ENCODE data around the gene FBN2.
A peak's percentile ranks its signal among the peaks of the same experiment; 100 is the strongest.

FBN2 gene

GRCh38 chr5:128399111-128399510 lies 138.9 kb downstream of the FBN2 start:
- Mint-ChIP-seq H3K27me3 (no peaks in the 10 kb centered on the region), H3K27ac (no peak overlapping the region), H3K4me3 (no peak overlapping the region), H3K4me1 (no peaks in the 10 kb centered on the region), H3K9me3 (peaks cover 0 to 7% of the 10 kb centered on the region in 2 donors)
- DNase-seq (no peak), ATAC-seq (no peak)

GRCh38 chr5:128397876-128398275 lies 140.2 kb downstream of the FBN2 start:
- Mint-ChIP-seq H3K27ac (no peak overlapping the region), H3K9me3 (peaks cover 0 to 7% of the 10 kb centered on the region in 2 donors), H3K27me3 (no peaks in the 10 kb centered on the region), H3K4me1 (no peaks in the 10 kb centered on the region), H3K4me3 (no peak overlapping the region)
- ATAC-seq (no peak), DNase-seq (no peak)

GRCh38 chr5:128395073-128395472 lies 143.0 kb downstream of the FBN2 start:
- Mint-ChIP-seq H3K4me1 (no peaks in the 10 kb centered on the region), H3K27ac (no peak overlapping the region), H3K9me3 (no peaks in the 10 kb centered on the region), H3K4me3 (no peak overlapping the region), H3K27me3 (no peaks in the 10 kb centered on the region)
- DNase-seq (no peak), ATAC-seq (no peak)

GRCh38 chr5:128384068-128384467 lies 154.0 kb downstream of the FBN2 start:
- Mint-ChIP-seq H3K27me3 (no peaks in the 10 kb centered on the region), H3K9me3 (peaks cover 0 to 12% of the 10 kb centered on the region in 2 donors), H3K4me3 (no peak overlapping the region), H3K4me1 (no peaks in the 10 kb centered on the region), H3K27ac (no peak overlapping the region)
- DNase-seq (no peak), ATAC-seq (no peak)

- Mint-ChIP-seq H3K4me1 (no peaks in the 10 kb centered on the region), H3K9me3 (no peaks in the 10 kb centered on the region), H3K27me3 (no peaks in the 10 kb centered on the region), H3K27ac (no peak overlapping the region), H3K4me3 (no peak overlapping the region)
- ATAC-seq (no peak), DNase-seq (no peak)
Measured at GRCh38 chr5:128380337-128380736, 157.7 kb downstream of the FBN2 start.

- H3K9me3 Mint-ChIP-seq = no peaks in the 10 kb centered on the region
- H3K4me3 Mint-ChIP-seq = no peak overlapping the region
- no peak overlapping the region for H3K27ac Mint-ChIP-seq
- DNase-seq = no peak
- ATAC-seq = no peak
- H3K4me1 Mint-ChIP-seq = no peaks in the 10 kb centered on the region
- no peaks in the 10 kb centered on the region for H3K27me3 Mint-ChIP-seq
Measured at GRCh38 chr5:128378632-128379031, 159.4 kb downstream of the FBN2 start.

- no peak for ATAC-seq
- DNase-seq = no peak
Measured at GRCh38 chr5:128378196-128378595, 159.8 kb downstream of the FBN2 start.

GRCh38 chr5:128376577-128376976 lies 161.5 kb downstream of the FBN2 start:
- no peaks in the 10 kb centered on the region for H3K4me1 Mint-ChIP-seq
- ATAC-seq = no peak
- no peak for DNase-seq
- H3K27me3 Mint-ChIP-seq = no peaks in the 10 kb centered on the region
- H3K27ac Mint-ChIP-seq = no peak overlapping the region
- H3K4me3 Mint-ChIP-seq = no peak overlapping the region
- H3K9me3 Mint-ChIP-seq = no peaks in the 10 kb centered on the region

More at GRCh38 chr5:128378196-128378595, 159.8 kb downstream of the FBN2 start:
- Mint-ChIP-seq H3K27ac (no peak overlapping the region), H3K9me3 (no peaks in the 10 kb centered on the region), H3K4me3 (no peak overlapping the region), H3K4me1 (no peaks in the 10 kb centered on the region), H3K27me3 (no peaks in the 10 kb centered on the region)

DNA sequence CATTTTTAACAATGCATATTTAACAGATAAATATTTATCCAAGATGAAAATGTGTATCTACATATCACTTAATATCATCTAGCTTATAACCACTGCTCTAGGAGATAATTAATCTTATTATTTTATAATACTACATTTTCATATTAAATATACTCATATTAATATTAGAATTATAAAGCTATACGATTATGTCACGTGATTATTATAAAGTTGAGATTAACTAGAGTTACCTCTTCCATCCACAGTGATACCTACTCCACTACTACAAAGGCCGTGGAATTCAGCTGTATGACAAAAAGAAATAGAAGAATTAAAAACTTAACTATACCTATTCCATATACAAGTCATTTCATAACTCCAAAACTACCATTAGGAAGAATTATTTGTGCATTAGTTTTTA lies 171.9 kb downstream of the FBN2 start:
- Mint-ChIP-seq H3K9me3 (no peaks in the 10 kb centered on the region), H3K4me1 (no peaks in the 10 kb centered on the region), H3K27me3 (no peaks in the 10 kb centered on the region), H3K4me3 (no peak overlapping the region), H3K27ac (peak overlapping the region in 1 of 2 donors; percentile 54)
- ATAC-seq = no peak
- DNase-seq = no peak

- no peaks in the 10 kb centered on the region for H3K4me1 Mint-ChIP-seq
- H3K27ac Mint-ChIP-seq = no peak overlapping the region
- H3K4me3 Mint-ChIP-seq = no peak overlapping the region
- ATAC-seq (no peak), DNase-seq (no peak)
- H3K9me3 Mint-ChIP-seq = no peaks in the 10 kb centered on the region
- H3K27me3 Mint-ChIP-seq = no peaks in the 10 kb centered on the region
Measured at GRCh38 chr5:128362370-128362769, 175.7 kb downstream of the FBN2 start.

DNA sequence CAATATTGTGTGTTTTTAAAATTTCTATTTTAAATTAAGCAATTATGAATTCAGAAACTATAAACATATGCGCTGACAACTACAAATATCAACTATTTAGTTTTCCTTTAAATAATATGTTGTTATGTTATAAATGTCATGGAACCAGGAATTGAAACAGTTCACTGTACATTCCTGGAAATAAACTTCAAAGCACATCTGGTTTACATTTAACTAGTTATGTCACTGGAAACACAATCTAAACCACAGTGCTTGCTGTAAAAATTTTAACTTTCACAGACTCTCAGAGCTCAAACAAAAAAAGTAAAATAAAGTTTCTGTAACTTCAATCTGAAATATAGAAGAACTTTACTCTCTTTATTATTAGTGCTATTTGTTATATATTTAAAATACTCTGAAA lies 179.2 kb downstream of the FBN2 start:
- no peak for DNase-seq
- no peak overlapping the region for H3K27ac Mint-ChIP-seq
- no peaks in the 10 kb centered on the region for H3K9me3 Mint-ChIP-seq
- H3K27me3 Mint-ChIP-seq = no peaks in the 10 kb centered on the region
- H3K4me1 Mint-ChIP-seq = no peaks in the 10 kb centered on the region
- no peak for ATAC-seq
- H3K4me3 Mint-ChIP-seq = no peak overlapping the region

DNA sequence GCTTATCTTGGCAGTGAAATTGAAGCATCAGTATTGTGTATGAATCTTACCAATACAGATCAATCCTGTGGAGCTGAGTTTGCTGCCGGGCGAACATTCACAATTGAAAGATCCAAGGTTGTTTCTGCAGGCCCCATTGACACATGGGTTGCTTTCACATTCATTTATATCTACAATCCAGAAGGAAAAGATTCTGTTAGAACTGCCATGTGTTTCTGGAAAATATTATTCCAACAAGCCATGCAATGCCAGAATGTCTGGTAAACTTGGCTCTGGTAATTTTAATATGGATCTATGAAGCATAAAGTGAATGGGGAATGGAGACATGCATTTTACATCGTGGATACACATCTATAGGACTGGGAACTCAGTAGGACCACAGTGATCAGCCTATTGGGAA lies 180.8 kb downstream of the FBN2 start:
- ATAC-seq (no peak), DNase-seq (no peak)
- no peaks in the 10 kb centered on the region for H3K27me3 Mint-ChIP-seq
- H3K27ac Mint-ChIP-seq = no peak overlapping the region
- no peaks in the 10 kb centered on the region for H3K9me3 Mint-ChIP-seq
- H3K4me1 Mint-ChIP-seq = no peaks in the 10 kb centered on the region
- no peak overlapping the region for H3K4me3 Mint-ChIP-seq

GRCh38 chr5:128355961-128356360 lies 182.1 kb downstream of the FBN2 start:
- H3K27ac Mint-ChIP-seq = no peak overlapping the region
- H3K9me3 Mint-ChIP-seq = no peaks in the 10 kb centered on the region
- DNase-seq (no peak), ATAC-seq (no peak)
- no peaks in the 10 kb centered on the region for H3K27me3 Mint-ChIP-seq
- H3K4me3 Mint-ChIP-seq = no peak overlapping the region
- H3K4me1 Mint-ChIP-seq = no peaks in the 10 kb centered on the region

DNA sequence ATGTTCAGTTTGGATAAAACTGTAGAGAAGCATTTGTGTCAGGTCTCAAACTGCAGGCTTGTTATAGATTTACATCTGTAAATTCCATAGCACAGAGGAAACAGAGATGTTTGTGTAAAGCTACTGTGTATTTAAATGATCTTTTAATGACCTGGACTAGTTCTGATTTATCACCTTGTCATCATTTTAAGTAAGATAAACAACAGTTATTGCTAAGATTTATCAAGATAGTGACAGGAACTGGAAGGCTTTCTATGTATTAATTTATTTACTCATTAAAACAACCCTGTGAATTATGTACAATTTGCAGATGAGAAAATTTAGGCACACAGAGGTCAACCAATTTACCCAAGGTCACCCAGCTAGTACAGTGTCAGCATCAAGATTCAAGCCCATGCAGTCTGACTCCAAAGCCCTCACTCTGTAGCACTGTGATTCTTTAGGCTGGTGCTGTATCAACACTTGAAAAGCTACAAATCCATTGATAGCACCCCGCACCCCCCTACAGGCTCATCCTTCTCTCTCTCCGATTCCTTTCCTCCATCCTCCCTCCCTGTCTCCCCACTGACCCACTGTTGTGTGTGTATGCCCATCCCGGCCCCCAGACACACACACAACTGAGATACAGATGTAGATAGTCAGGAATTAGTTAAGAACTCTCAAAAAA lies 184.5 kb downstream of the FBN2 start:
- Mint-ChIP-seq H3K4me1 (no peaks in the 10 kb centered on the region), H3K9me3 (no peaks in the 10 kb centered on the region), H3K4me3 (no peak overlapping the region), H3K27ac (no peak overlapping the region), H3K27me3 (no peaks in the 10 kb centered on the region)
- DNase-seq (no peak), ATAC-seq (no peak)

DNA sequence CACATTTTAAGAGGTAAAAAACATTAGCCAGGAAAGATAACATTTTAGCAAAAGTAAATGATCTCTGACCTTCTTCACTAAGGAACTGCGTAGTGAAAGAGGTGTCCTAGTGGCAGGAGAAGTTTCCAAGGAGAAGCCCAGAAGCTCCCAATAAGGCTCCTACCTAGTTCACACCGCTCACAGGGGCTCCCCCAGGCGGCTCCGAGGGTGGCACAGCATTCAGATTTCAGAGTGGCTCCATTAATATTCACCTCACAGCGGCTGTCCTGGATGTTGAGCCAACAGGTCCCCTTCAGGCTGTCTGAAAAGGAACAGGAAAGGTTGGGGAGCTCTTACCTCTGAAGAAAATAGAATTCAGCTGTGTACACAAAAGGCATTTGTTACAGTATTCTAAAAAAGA lies 187.3 kb downstream of the FBN2 start:
- H3K27me3 Mint-ChIP-seq = no peaks in the 10 kb centered on the region
- no peaks in the 10 kb centered on the region for H3K4me1 Mint-ChIP-seq
- H3K9me3 Mint-ChIP-seq = no peaks in the 10 kb centered on the region
- H3K4me3 Mint-ChIP-seq = no peak overlapping the region
- H3K27ac Mint-ChIP-seq = no peak overlapping the region
- ATAC-seq (no peak), DNase-seq (no peak)

DNA sequence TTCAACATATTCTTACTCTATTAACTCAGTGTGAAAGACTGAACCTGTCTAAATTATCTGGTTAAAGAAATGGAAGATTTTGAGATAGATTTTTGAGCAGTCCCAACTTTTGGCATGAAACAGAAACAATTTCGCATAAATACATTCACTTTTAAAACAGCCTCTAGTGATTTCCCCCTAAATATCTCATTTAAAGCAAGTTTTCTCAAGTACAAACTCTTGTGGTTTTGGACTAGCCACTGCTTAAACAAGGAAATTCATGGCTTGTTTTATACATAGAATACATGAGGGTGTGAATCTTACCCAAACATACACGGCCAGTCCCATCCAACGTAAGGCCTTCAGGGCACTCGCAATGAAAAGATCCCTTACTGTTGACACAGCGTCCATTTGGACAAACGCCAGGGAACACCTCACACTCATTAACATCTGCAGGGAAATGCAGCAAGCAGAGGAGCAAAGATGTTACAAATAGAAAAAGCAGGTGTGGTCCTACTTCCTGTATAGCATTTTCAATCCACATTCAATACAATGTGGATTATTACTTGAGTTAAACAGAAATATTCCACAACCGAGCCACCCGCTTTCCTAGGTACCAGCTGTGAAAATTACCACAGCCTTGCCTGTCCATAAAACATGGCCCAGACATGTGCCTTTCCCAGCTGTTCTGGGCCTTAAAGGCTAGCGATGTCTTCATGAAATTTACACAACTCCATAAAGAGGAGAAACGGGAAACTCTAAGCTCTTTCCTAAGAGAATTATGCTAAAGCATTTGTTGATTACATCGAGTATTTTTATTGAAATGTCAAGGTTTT lies 188.8 kb downstream of the FBN2 start:
- Mint-ChIP-seq H3K4me1 (no peaks in the 10 kb centered on the region), H3K27ac (no peak overlapping the region), H3K9me3 (no peaks in the 10 kb centered on the region), H3K27me3 (no peaks in the 10 kb centered on the region), H3K4me3 (no peak overlapping the region)
- ATAC-seq (no peak), DNase-seq (no peak)
